Breast epithelium (tissue), 4 donors: ENCODE results near the gene GDAP1L1. TPM values are rescaled to one million over a fixed set of nuclear protein-coding genes. Genes with fewer than 3 reads are reported as not detected.

Experiments used
- DNase-seq, 2 donors: peaks; one replicate each; pipeline ENCODE4 v3.0.0-alpha.2; 2019; ENCODE audit warnings: low spot score in 2 of 2
- H3K27ac ChIP-seq, 2 donors: fragments of 200-600 bp; sonication (generic) in 1 of 2; one replicate each; pipeline ENCODE4 v1.5.1; 2016 to 2019; ENCODE audit warnings: mild to moderate bottlenecking in 1 of 2
- H3K27me3 ChIP-seq, 2 donors: fragments of 200-600 bp; sonication (generic) in 1 of 2; one replicate each; pipeline versions ENCODE4 v1.5.1 to v1.6.0; 2017 to 2019; ENCODE audit warnings: control low read depth in 1 of 2, mild to moderate bottlenecking in 1 of 2
- H3K36me3 ChIP-seq: fragments of 200-600 bp; one replicate; pipeline ENCODE4 v1.5.1; 2019
- H3K4me1 ChIP-seq, 2 donors: fragments of 200-600 bp; sonication (generic); one replicate each; pipeline ENCODE4 v1.5.1; 2016 to 2019; ENCODE audit warnings: control low read depth in 1 of 2
- H3K4me3 ChIP-seq, 3 donors: fragments of 200-600 bp; sonication (generic); 1 replicate in 2 of 3; 2 replicates in 1 of 3; pipeline ENCODE4 v1.5.1; 2016 to 2019; ENCODE audit warnings: mild to moderate bottlenecking in 3 of 3, moderate library complexity in 2 of 3
- H3K9me3 ChIP-seq, 2 donors: fragments of 200-600 bp; sonication (generic) in 1 of 2; one replicate each; pipeline ENCODE4 v1.5.1; 2016 to 2019; ENCODE audit warnings: control low read depth in 1 of 2
- CTCF ChIP-seq, 3 donors: fragments of 450-650 bp; IDR thresholded peaks; one replicate each; pipeline ENCODE4 v1.5.1; 2016 to 2017; ENCODE audit warnings: antibody characterized with exemption in 3 of 3, mild to moderate bottlenecking in 3 of 3, moderate library complexity in 3 of 3
- POLR2A ChIP-seq: fragments of 450-650 bp; IDR thresholded peaks from one replicate; pipeline ENCODE4 v1.6.1; 2016; ENCODE audit warnings: antibody characterized with exemption, mild to moderate bottlenecking, moderate library complexity
- POLR2AphosphoS5 ChIP-seq, 3 donors: sonication (generic); formaldehyde crosslinking; IDR thresholded peaks; one replicate each; pipeline ENCODE4 v1.6.1; 2017; ENCODE audit warnings: antibody characterized with exemption in 3 of 3
- intact Hi-C: fragments of 100-400 bp; cut with DNase I; formaldehyde crosslinking; loops from one replicate; pipeline ENCODE4 v1.15.1; 2023; ENCODE audit warnings: low total_unique reads
- total RNA-seq, 3 donors: library from RNA; depleted of rRNA; stranded (reverse); fragments of >200 nt; gene quantifications; one replicate each; pipeline ENCODE4 v1.1.0, GENCODE V29; 2016

The GDAP1L1 gene
- total RNA-seq, 3 donors from 2014 or later = not detected

DNA sequence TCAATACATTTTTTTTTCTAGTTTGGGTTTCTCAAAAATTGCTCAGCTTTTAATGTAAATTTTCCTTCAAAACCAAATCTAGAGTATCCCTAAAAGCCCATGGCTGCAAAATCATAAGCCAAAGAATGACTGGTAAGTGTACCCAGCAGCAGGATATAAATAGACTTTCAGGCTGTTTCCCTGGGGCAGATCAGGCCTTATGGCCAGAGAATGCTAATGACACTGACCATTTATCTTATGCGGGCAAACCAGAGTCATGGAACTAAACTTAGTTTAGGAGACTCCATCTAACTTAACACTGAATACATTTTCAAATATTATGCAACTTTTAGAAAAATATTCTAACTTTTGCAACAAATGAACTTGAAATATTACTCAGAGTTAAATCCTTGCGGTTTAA, 43.9 kb upstream of the GDAP1L1 start:
- intact Hi-C loops = no loop called here
- H3K27ac ChIP-seq = peak overlapping the region in 1 of 2 donors; percentile 63
- no peaks in the 10 kb centered on the region for H3K9me3 ChIP-seq
- H3K4me3 ChIP-seq = no peak overlapping the region
- peaks cover 0 to 12% of the 10 kb centered on the region in 2 donors for H3K4me1 ChIP-seq
- TF ChIP-seq POLR2AphosphoS5 (IDR thresholded peaks at IDR 0.05) (no peak), POLR2A (no peak), CTCF (IDR thresholded peaks at IDR 0.05) (no peak)
- no peak for DNase-seq
- H3K36me3 ChIP-seq = no peaks in the 10 kb centered on the region
- H3K27me3 ChIP-seq = no peaks in the 10 kb centered on the region

- no peak overlapping the region for H3K4me3 ChIP-seq
- TF ChIP-seq CTCF (IDR thresholded peaks at IDR 0.05) (no peak), POLR2A (no peak), POLR2AphosphoS5 (IDR thresholded peaks at IDR 0.05) (no peak)
- H3K36me3 ChIP-seq = no peaks in the 10 kb centered on the region
- peaks cover 0 to 12% of the 10 kb centered on the region in 2 donors for H3K4me1 ChIP-seq
- H3K27me3 ChIP-seq = no peaks in the 10 kb centered on the region
- no peak for DNase-seq
- H3K9me3 ChIP-seq = no peaks in the 10 kb centered on the region
- intact Hi-C loops = no loop called here
- H3K27ac ChIP-seq = peak overlapping the region; percentile 81 to 86
These were observed 42.8 kb upstream of the GDAP1L1 start for GRCh38 chr20:44204156-44204831.

- H3K27ac ChIP-seq = peak overlapping the region; percentile 81 to 86
- peaks cover 0 to 12% of the 10 kb centered on the region in 2 donors for H3K4me1 ChIP-seq
- H3K27me3 ChIP-seq = no peaks in the 10 kb centered on the region
- no peaks in the 10 kb centered on the region for H3K36me3 ChIP-seq
- DNase-seq = no peak
- no peaks in the 10 kb centered on the region for H3K9me3 ChIP-seq
- no peak for TF ChIP-seq POLR2AphosphoS5 (IDR thresholded peaks at IDR 0.05)
- no peak for TF ChIP-seq CTCF (IDR thresholded peaks at IDR 0.05)
- TF ChIP-seq POLR2A = no peak
- intact Hi-C loops = no loop called here
- H3K4me3 ChIP-seq = no peak overlapping the region
These were observed 42.3 kb upstream of the GDAP1L1 start for GRCh38 chr20:44204832-44205215.

DNA sequence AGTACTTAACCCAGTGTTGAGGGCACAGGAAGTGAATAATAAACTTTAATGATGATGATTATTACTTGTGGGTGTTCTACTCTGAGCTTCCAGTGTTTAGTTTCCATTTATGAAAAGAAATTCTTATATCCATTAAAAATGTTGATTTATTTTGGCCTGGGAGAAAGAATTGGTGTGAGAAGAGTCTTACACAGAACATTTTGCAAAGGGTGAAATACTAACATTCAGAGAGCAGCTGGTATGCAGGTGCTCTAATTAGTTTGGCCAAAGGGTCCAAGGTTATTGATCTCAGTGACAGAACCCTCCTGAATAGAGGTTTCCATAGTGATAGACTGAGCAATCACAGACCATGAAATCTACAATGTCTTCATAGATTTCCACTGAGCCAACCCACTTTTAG, 41.0 kb upstream of the GDAP1L1 start:
- no peaks in the 10 kb centered on the region for H3K27me3 ChIP-seq
- H3K27ac ChIP-seq = no peak overlapping the region
- no peak for DNase-seq
- no peaks in the 10 kb centered on the region for H3K36me3 ChIP-seq
- no peaks in the 10 kb centered on the region for H3K9me3 ChIP-seq
- intact Hi-C loops = no loop called here
- no peak overlapping the region for H3K4me3 ChIP-seq
- peaks cover 0 to 12% of the 10 kb centered on the region in 2 donors for H3K4me1 ChIP-seq
- TF ChIP-seq POLR2A (no peak), CTCF (IDR thresholded peaks at IDR 0.05) (no peak), POLR2AphosphoS5 (IDR thresholded peaks at IDR 0.05) (no peak)

DNA sequence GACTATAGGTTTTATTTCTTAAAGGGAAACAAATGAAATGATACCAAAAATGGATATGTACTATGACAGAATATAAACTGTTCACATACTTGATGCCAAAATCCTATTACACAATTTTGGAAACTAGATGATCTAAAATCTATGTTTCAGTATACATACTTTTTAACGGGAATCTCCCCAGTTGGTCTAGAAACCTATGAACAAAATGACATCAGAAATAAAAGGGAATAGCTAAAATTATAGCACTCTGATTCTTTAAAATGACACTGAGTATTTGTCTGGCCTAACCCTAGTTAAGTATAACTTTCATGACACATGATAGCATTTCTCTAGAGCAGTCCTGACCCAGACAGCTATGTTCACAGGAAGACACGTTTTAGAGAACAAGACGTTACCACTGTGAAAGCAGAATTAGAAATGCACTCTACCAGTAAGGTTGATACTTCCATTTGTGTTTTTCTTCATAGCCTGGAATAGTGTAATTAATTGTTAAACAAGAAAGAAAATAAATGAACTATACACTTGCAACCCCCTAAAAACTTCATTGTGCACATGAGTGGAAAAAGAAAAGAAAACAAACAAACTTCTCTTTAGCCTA, 39.9 kb upstream of the GDAP1L1 start:
- Histone ChIP-seq H3K27me3 (no peaks in the 10 kb centered on the region), H3K36me3 (no peaks in the 10 kb centered on the region), H3K4me1 (peaks cover 5 to 17% of the 10 kb centered on the region in 2 donors), H3K27ac (peak overlapping the region in 1 of 2 donors; percentile 98), H3K4me3 (no peak overlapping the region), H3K9me3 (no peaks in the 10 kb centered on the region)
- intact Hi-C loops = no loop called here
- no peak for DNase-seq
- TF ChIP-seq POLR2AphosphoS5 (IDR thresholded peaks at IDR 0.05) (no peak), CTCF (IDR thresholded peaks at IDR 0.05) (no peak), POLR2A (no peak)
